Retinal pigment epithelial cell (primary cell): ENCODE results near the gene RAB15.

Source experiments
- DNase-seq: peaks from one replicate; pipeline ENCODE4 v3.0.0-alpha.2; 2010; ENCODE audit warnings: low read depth
- H3K4me3 ChIP-seq: 2 replicates; pipeline ENCODE4 v1.5.1; 2011; ENCODE audit warnings: mild to moderate bottlenecking, low read length, control low read depth, moderate library complexity
- TF ChIP-seq, protein P1 (sequence below): conservative IDR thresholded peaks from 2 replicates; pipeline ENCODE4 v1.5.1; 2011; ENCODE audit warnings: low read depth, low read length, control low read depth, inconsistent platforms

RAB15 gene

DNA sequence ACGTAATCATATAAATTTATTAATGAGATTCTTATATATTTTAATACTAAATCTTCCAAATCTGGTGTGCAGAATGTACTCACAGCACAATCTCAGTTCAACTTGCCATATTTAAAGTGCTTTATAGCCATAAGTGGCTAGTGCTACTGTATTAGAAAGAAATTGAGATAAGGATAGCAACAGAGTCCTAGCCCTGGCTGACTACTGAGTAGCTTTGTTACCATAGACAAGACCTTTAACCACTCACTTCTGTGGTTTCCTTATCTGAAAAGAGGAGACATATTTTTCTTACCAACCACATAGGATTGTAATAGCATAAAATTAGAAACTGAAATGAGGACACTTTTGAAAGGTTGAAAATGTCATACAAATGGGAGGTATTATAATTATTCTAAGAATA, 59.9 kb downstream of the RAB15 start:
- H3K4me3 ChIP-seq: no peak overlapping the region
- TF ChIP-seq, protein P1, sequence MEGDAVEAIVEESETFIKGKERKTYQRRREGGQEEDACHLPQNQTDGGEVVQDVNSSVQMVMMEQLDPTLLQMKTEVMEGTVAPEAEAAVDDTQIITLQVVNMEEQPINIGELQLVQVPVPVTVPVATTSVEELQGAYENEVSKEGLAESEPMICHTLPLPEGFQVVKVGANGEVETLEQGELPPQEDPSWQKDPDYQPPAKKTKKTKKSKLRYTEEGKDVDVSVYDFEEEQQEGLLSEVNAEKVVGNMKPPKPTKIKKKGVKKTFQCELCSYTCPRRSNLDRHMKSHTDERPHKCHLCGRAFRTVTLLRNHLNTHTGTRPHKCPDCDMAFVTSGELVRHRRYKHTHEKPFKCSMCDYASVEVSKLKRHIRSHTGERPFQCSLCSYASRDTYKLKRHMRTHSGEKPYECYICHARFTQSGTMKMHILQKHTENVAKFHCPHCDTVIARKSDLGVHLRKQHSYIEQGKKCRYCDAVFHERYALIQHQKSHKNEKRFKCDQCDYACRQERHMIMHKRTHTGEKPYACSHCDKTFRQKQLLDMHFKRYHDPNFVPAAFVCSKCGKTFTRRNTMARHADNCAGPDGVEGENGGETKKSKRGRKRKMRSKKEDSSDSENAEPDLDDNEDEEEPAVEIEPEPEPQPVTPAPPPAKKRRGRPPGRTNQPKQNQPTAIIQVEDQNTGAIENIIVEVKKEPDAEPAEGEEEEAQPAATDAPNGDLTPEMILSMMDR: no peak
- DNase-seq: no peak

DNA sequence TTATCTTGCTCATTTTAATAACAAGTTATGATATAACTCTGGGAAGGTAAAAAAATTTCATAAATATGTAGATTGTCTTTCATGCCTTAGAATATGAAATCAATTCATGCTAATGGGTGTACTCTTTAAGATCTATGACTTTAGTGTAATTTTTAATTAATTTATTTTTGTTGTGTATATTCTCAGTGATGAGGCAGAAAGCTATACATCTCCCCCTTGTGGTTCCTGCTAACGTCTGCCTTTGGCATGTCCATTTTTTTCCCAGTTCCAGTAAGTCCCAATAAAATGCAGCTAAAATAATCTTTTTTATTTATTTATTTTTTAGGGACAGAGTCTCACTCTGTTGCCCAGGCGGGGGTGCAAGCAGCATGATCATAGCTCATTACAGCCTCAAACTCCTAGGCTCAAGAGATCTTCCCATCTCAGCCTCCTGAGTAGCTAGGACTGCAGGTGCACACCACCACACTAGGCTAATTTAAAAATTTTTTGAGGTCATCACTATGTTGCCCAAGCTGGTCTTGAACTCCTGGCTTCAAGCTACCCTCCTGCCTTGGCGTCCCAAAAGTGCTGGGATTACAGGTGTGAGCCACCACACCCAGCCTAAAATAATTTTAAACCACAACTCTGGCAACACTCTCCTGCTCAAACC, 61.2 kb downstream of the RAB15 start:
- TF ChIP-seq, protein P1: peak; percentile 87
- H3K4me3 ChIP-seq: no peak overlapping the region
- DNase-seq: no peak

DNA sequence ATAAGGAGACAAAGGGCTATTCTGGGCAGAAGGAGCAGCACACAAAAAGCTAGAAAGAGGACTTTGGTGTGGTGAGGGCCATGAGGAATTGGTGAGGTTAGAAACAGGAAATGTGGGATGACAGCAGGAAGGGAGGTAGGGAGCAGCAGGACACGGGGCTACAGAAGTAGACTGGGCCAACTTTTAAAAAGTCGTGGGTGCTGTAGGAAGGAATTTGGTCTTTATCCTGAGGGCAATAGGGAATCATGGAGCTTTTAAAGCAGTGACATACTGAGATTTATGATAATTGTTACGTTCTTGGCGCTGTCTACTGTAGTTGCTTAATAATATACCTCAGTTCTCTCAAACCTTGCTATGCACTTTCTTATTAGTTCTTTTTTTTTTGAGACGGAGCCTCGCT, 66.1 kb downstream of the RAB15 start:
- TF ChIP-seq, protein P1: no peak
- DNase-seq: no peak
- no peak overlapping the region for H3K4me3 ChIP-seq

DNA sequence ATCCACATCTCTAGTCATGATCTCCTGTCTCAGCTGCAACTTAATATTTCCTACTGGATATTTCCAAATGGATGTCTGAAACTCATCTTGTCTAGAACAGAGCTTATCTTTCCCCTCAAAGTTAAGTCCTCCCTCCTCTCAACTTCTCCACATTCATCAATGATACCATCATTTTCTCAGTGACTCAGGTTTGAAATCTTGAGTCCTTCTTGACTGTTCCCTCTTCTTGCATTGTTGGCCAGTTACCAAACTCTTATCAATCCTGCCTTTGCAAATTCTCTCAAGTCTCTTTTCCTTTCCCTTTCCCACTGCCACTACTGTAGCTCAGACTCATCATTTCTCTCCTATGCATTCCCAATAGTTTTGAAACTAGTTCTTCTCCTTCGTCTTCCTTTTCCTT, 72.2 kb downstream of the RAB15 start:
- TF ChIP-seq, protein P1: no peak
- DNase-seq: no peak
- H3K4me3 ChIP-seq: no peak overlapping the region
